D721Med (cell line): ENCODE results near the gene FAM78B.

Experiments
- DNase-seq: peaks from one replicate; pipeline ENCODE4 v3.0.0; 2011; ENCODE audit warnings: low spot score; ENCODE audit not compliant: insufficient read length
- FAIRE-seq: peaks from 2 replicates; lab custom pipeline; 2011; peaks lifted over from hg19 to GRCh38; lab: Jason Lieb, UNC
- TF ChIP-seq, protein P1 (sequence below): IDR thresholded peaks from 2 replicates; pipeline ENCODE4 v1.5.1; 2012; ENCODE audit warnings: mild to moderate bottlenecking, control low read depth; ENCODE audit not compliant: insufficient read depth; ENCODE audit errors: missing control alignments

The FAM78B gene

DNA sequence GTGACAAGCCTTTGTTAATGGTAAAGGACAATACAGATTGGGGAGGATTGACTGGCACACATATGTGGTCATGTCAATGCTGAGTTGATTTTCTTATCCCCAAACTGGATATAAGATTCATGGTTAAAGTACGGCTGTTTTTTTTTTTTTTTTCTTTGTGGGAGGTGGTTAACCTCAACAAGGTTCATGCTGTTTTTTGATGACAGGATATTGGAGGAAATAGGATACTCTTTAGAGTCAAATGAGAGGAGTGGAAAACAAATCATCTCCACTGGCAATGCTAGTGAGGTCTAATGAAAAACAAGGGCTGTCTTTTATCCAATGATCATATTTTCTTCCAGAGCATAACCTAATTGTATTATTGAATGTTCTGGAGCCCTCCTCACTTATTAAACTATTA is 140.2 kb downstream of the FAM78B start:
- DNase-seq: no peak
- TF ChIP-seq, protein P1, sequence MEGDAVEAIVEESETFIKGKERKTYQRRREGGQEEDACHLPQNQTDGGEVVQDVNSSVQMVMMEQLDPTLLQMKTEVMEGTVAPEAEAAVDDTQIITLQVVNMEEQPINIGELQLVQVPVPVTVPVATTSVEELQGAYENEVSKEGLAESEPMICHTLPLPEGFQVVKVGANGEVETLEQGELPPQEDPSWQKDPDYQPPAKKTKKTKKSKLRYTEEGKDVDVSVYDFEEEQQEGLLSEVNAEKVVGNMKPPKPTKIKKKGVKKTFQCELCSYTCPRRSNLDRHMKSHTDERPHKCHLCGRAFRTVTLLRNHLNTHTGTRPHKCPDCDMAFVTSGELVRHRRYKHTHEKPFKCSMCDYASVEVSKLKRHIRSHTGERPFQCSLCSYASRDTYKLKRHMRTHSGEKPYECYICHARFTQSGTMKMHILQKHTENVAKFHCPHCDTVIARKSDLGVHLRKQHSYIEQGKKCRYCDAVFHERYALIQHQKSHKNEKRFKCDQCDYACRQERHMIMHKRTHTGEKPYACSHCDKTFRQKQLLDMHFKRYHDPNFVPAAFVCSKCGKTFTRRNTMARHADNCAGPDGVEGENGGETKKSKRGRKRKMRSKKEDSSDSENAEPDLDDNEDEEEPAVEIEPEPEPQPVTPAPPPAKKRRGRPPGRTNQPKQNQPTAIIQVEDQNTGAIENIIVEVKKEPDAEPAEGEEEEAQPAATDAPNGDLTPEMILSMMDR: no peak
- no peak for FAIRE-seq

DNA sequence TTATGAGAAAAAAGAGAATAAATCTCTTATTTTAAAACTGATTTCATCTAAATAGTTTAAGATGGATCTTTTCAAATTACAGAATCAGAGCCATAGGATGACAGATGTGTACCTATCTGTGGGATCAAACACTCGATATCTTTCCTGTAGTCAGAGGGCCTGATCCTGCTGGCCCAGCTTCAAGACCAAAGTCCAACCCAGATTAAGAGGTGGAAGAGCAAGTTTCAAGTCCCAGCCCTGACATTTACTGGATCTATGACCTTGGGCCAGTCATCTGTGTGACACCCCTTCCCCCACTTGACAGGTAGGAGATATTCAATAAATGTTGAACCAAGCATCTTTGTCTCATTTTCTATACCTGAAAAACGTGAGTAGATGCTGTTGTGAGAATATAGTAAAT is 140.7 kb downstream of the FAM78B start:
- DNase-seq (no peak), FAIRE-seq (no peak)
- TF ChIP-seq, protein P1: no peak

DNA sequence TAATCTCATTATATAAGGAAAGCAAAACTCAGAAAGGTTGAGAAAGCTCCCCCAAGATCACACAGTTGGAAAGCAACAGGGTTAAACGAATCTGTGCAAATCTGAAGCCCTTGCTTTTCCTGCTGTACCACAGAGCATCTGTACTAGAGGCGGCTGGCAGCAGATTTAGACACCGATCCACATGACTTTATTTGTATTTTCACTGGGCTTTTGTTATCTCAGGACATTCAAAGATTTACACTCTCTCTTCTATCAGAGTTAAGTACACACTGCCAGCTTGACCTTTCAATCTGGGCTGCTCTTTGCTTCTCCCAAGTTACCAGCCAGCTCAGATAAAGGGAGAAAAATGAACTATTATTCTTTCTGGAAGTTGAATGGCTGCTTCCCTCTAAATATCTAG is 146.6 kb downstream of the FAM78B start:
- TF ChIP-seq, protein P1: no peak
- DNase-seq (no peak), FAIRE-seq (no peak)
